Astrocyte (in vitro differentiated cells and primary cell): ENCODE data around the gene OPN5. TPM values are rescaled to one million over a fixed set of nuclear protein-coding genes. Genes with fewer than 3 reads are reported as not detected.

Experiments
- DNase-seq: peaks from one replicate; pipeline ENCODE4 v3.0.0-alpha.2; 2010; ENCODE audit warnings: low read depth
- FAIRE-seq: peaks from 2 replicates; lab custom pipeline; 2011; peaks lifted over from hg19 to GRCh38; lab: Jason Lieb, UNC
- H2AFZ ChIP-seq: 2 replicates; pipeline ENCODE4 v1.6.0; 2012; ENCODE audit warnings: low read depth, low read length, inconsistent platforms
- H3K27ac ChIP-seq: 2 replicates; pipeline ENCODE4 v1.5.1; 2011; ENCODE audit warnings: low read depth, low read length, inconsistent platforms
- H3K27me3 ChIP-seq: 2 replicates; pipeline ENCODE4 v1.6.0; 2011; ENCODE audit warnings: low read length, inconsistent platforms; ENCODE audit not compliant: insufficient read depth
- H3K36me3 ChIP-seq: 2 replicates; pipeline ENCODE4 v1.5.1; 2011; ENCODE audit warnings: low read length, inconsistent platforms; ENCODE audit not compliant: insufficient read depth
- H3K4me1 ChIP-seq: 2 replicates; pipeline ENCODE4 v1.5.1; 2011; ENCODE audit warnings: low read length, inconsistent platforms; ENCODE audit not compliant: insufficient read depth
- H3K4me2 ChIP-seq: 2 replicates; pipeline ENCODE4 v1.6.0; 2012; ENCODE audit warnings: low read length, inconsistent platforms
- H3K4me3 ChIP-seq: 2 replicates; pipeline ENCODE4 v1.5.1; 2011; ENCODE audit warnings: low read depth, mild to moderate bottlenecking, low read length, inconsistent platforms; ENCODE audit not compliant: insufficient read depth
- H3K79me2 ChIP-seq: 2 replicates; pipeline ENCODE4 v1.6.0; 2012; ENCODE audit warnings: mild to moderate bottlenecking, low read length, inconsistent platforms; ENCODE audit not compliant: insufficient read depth
- H3K9ac ChIP-seq: 2 replicates; pipeline ENCODE4 v1.6.0; 2012; ENCODE audit warnings: mild to moderate bottlenecking, low read length, inconsistent platforms
- H3K9me3 ChIP-seq: 2 replicates; pipeline ENCODE4 v1.5.1; 2012; ENCODE audit warnings: low read depth, mild to moderate bottlenecking, low read length, inconsistent platforms; ENCODE audit not compliant: insufficient read depth
- H4K20me1 ChIP-seq: 2 replicates; pipeline ENCODE4 v1.6.0; 2012; ENCODE audit warnings: low read length, inconsistent platforms; ENCODE audit not compliant: insufficient read depth
- H3K27ac Mint-ChIP-seq: one replicate; pipeline ENCODE4 v1.8.0; 2021; ENCODE audit warnings: mild to moderate bottlenecking, mixed read lengths; ENCODE audit not compliant: unreplicated experiment
- H3K27me3 Mint-ChIP-seq: one replicate; pipeline ENCODE4 v1.8.0; 2021; ENCODE audit warnings: low read depth, mixed read lengths; ENCODE audit not compliant: unreplicated experiment
- H3K36me3 Mint-ChIP-seq: one replicate; pipeline ENCODE4 v1.8.0; 2021; ENCODE audit warnings: low read depth, mixed read lengths; ENCODE audit not compliant: unreplicated experiment
- H3K4me1 Mint-ChIP-seq: one replicate; pipeline ENCODE4 v1.8.0; 2021; ENCODE audit warnings: low read depth, mixed read lengths; ENCODE audit not compliant: unreplicated experiment
- H3K4me3 Mint-ChIP-seq: one replicate; pipeline ENCODE4 v1.8.0; 2021; ENCODE audit warnings: mild to moderate bottlenecking, moderate library complexity, mixed read lengths; ENCODE audit not compliant: unreplicated experiment
- H3K9me3 Mint-ChIP-seq: one replicate; pipeline ENCODE4 v1.8.0; 2021; ENCODE audit warnings: mild to moderate bottlenecking, mixed read lengths; ENCODE audit not compliant: unreplicated experiment
- CTCF ChIP-seq: IDR thresholded peaks from 2 replicates; pipeline ENCODE4 v1.5.1; 2011; ENCODE audit warnings: low read depth, mild to moderate bottlenecking, inconsistent platforms, low read length, moderate library complexity; ENCODE audit not compliant: insufficient read depth
- EZH2 ChIP-seq: IDR thresholded peaks from 2 replicates; pipeline ENCODE4 v1.6.1; 2012; ENCODE audit warnings: mild to moderate bottlenecking, low read length, inconsistent platforms; ENCODE audit not compliant: insufficient read depth
- total RNA-seq: library from RNA; stranded (reverse); gene quantifications from 2 replicates; pipeline ENCODE4 v1.2.1, GENCODE V29; 2021

OPN5 gene
- total RNA-seq, 1 donor from 2014 or later = not detected

- Histone ChIP-seq H3K4me1 (no peaks in the 10 kb centered on the region), H2AFZ (no peak overlapping the region), H3K36me3 (no peaks in the 10 kb centered on the region), H3K79me2 (no peaks in the 10 kb centered on the region), H3K27ac (no peak overlapping the region), H4K20me1 (no peaks in the 10 kb centered on the region), H3K4me3 (no peak overlapping the region), H3K9ac (no peak overlapping the region), H3K9me3 (no peaks in the 10 kb centered on the region), H3K4me2 (no peak overlapping the region), H3K27me3 (no peaks in the 10 kb centered on the region)
- Mint-ChIP-seq H3K27ac (no peak overlapping the region), H3K4me3 (no peak overlapping the region), H3K36me3 (no peaks in the 10 kb centered on the region), H3K27me3 (peaks cover 6% of the 10 kb centered on the region), H3K9me3 (no peaks in the 10 kb centered on the region), H3K4me1 (peaks cover 2% of the 10 kb centered on the region)
- DNase-seq (no peak), FAIRE-seq (no peak)
- TF ChIP-seq CTCF = no peak
- no peak for TF ChIP-seq EZH2
Measured at GRCh38 chr6:47852727-47853126, 70.9 kb downstream of the OPN5 start.

- no peaks in the 10 kb centered on the region for H3K9me3 Mint-ChIP-seq
- DNase-seq (no peak), FAIRE-seq (no peak)
- Histone ChIP-seq H3K36me3 (no peaks in the 10 kb centered on the region), H3K27me3 (no peaks in the 10 kb centered on the region), H3K4me3 (no peak overlapping the region), H3K4me1 (no peaks in the 10 kb centered on the region), H3K9me3 (no peaks in the 10 kb centered on the region), H4K20me1 (no peaks in the 10 kb centered on the region), H3K27ac (no peak overlapping the region), H3K9ac (no peak overlapping the region), H3K4me2 (no peak overlapping the region), H2AFZ (no peak overlapping the region), H3K79me2 (no peaks in the 10 kb centered on the region)
- H3K36me3 Mint-ChIP-seq = no peaks in the 10 kb centered on the region
- peaks cover 6% of the 10 kb centered on the region for H3K27me3 Mint-ChIP-seq
- no peak overlapping the region for H3K4me3 Mint-ChIP-seq
- H3K27ac Mint-ChIP-seq = no peak overlapping the region
- TF ChIP-seq EZH2 (no peak), CTCF (no peak)
- peaks cover 2% of the 10 kb centered on the region for H3K4me1 Mint-ChIP-seq
Measured at GRCh38 chr6:47853766-47854165, 71.9 kb downstream of the OPN5 start.

GRCh38 chr6:47854971-47855370 lies 73.1 kb downstream of the OPN5 start:
- Histone ChIP-seq H3K27me3 (no peaks in the 10 kb centered on the region), H3K9ac (no peak overlapping the region), H3K79me2 (no peaks in the 10 kb centered on the region), H2AFZ (no peak overlapping the region), H3K4me2 (no peak overlapping the region), H3K9me3 (no peaks in the 10 kb centered on the region), H3K4me1 (no peaks in the 10 kb centered on the region), H4K20me1 (no peaks in the 10 kb centered on the region), H3K27ac (no peak overlapping the region), H3K36me3 (no peaks in the 10 kb centered on the region), H3K4me3 (no peak overlapping the region)
- FAIRE-seq = no peak
- H3K27ac Mint-ChIP-seq = no peak overlapping the region
- no peak for TF ChIP-seq CTCF
- no peak for TF ChIP-seq EZH2
- H3K4me3 Mint-ChIP-seq = no peak overlapping the region
- peaks cover 6% of the 10 kb centered on the region for H3K27me3 Mint-ChIP-seq
- no peak for DNase-seq
- no peaks in the 10 kb centered on the region for H3K36me3 Mint-ChIP-seq
- no peaks in the 10 kb centered on the region for H3K9me3 Mint-ChIP-seq
- H3K4me1 Mint-ChIP-seq = peaks cover 2% of the 10 kb centered on the region
